GM18508 (cell line): Measurements from ENCODE around the gene CEMIP.

Experiments used
- ATAC-seq: cut with Tn5 transposase; IDR thresholded peaks from one replicate; pipeline ENCODE4 v1.9.1; 2021; ENCODE audit warnings: moderate number of reproducible peaks; ENCODE audit not compliant: insufficient read depth, unreplicated experiment

CEMIP gene

GRCh38 chr15:80876348-80876674 lies 97.1 kb downstream of the CEMIP start:
- ATAC-seq = no peak

GRCh38 chr15:80878242-80878866 lies 99.2 kb downstream of the CEMIP start:
- ATAC-seq = no peak

- ATAC-seq = no peak
These were observed 99.7 kb downstream of the CEMIP start for GRCh38 chr15:80878867-80879250.

GRCh38 chr15:80880086-80880485 lies 100.9 kb downstream of the CEMIP start:
- no peak for ATAC-seq

GRCh38 chr15:80883641-80884040 lies 104.5 kb downstream of the CEMIP start:
- no peak for ATAC-seq

GRCh38 chr15:80885016-80885579 lies 105.9 kb downstream of the CEMIP start:
- no peak for ATAC-seq

- ATAC-seq = no peak
These were observed 108.0 kb downstream of the CEMIP start for GRCh38 chr15:80887148-80887547.

GRCh38 chr15:80888846-80889245 lies 109.7 kb downstream of the CEMIP start:
- no peak for ATAC-seq

GRCh38 chr15:80890341-80891005 lies 111.3 kb downstream of the CEMIP start:
- ATAC-seq = no peak

- no peak for ATAC-seq
These were observed 111.8 kb downstream of the CEMIP start for GRCh38 chr15:80891006-80891405.

- ATAC-seq = no peak
These were observed 113.2 kb downstream of the CEMIP start for GRCh38 chr15:80892414-80892813.

- no peak for ATAC-seq
These were observed 114.6 kb downstream of the CEMIP start for GRCh38 chr15:80893777-80894176.

- no peak for ATAC-seq
These were observed 115.9 kb downstream of the CEMIP start for GRCh38 chr15:80895091-80895490.

- no peak for ATAC-seq
These were observed 116.8 kb downstream of the CEMIP start for GRCh38 chr15:80895965-80896364.

- ATAC-seq = no peak
These were observed 118.9 kb downstream of the CEMIP start for GRCh38 chr15:80898040-80898439.

GRCh38 chr15:80902298-80902801 lies 123.2 kb downstream of the CEMIP start:
- ATAC-seq = no peak

GRCh38 chr15:80904998-80905397 lies 125.8 kb downstream of the CEMIP start:
- ATAC-seq = no peak

GRCh38 chr15:80906159-80906766 lies 127.1 kb downstream of the CEMIP start:
- ATAC-seq = no peak

- no peak for ATAC-seq
These were observed 132.7 kb downstream of the CEMIP start for GRCh38 chr15:80911821-80912220.

- no peak for ATAC-seq
These were observed 133.5 kb downstream of the CEMIP start for GRCh38 chr15:80912673-80913072.

- ATAC-seq = no peak
These were observed 134.4 kb downstream of the CEMIP start for GRCh38 chr15:80913541-80913940.
